Measurements from ENCODE around the gene BTRC. TPM values are rescaled to one million over a fixed set of nuclear protein-coding genes. Genes with fewer than 3 reads are reported as not detected.

The BTRC gene
- total and polyA plus RNA-seq, 10 of the 15 experiments (the other 5 are each of a cell fraction or from before 2014, with no cell fraction given), result 2.2 to 18.6 (median 8.6) TPM

DNA sequence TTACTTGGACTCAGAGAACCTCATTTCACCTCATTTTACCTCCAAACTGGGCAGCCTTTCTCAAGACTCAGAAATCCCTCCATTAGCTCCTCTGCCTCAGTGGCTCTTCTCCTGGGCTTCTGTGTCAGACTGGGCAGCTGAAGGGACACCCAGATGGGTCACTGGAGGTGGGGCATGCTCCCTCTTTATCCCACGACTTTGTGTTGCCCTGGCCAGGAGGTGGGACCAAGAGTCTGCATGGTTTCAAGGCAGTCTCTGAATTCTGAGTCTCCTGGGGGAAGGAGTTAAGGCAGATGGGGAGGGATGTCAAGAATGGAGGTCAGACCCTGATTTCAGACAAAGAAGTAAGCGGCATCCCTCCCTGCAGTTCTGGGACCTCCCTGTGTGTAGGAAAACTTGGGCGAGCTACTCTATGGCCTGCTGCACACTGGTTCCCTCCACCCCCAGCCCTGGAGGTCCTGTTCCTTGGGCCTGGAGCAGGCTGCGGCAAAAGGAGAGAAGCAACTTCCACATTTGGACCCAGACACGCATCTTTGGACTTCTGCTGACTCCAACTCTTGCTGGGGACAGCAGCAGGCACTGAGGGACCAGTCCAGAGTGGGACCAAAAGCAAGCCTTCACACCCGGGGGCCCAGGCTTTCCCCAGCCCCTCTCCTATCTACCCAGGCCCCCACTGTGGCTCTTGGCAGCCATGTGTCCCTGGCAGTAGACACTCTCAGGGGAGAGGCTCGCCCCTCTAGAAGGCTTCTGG lies 223.3 kb downstream of the BTRC start:
- ATAC-seq (no peak), FAIRE-seq (no peak), DNase-seq (ENCODE audit: low read depth, low spot score) (no peak)
- no peak overlapping the region for H3K27ac ChIP-seq (ENCODE audit: control insufficient read depth, insufficient read depth)
- in situ Hi-C loops (cut with MboI) (no loop called here), intact Hi-C loops (cut with micrococcal nuclease; ENCODE audit: unreplicated experiment) (no loop called here)
- BruUV-seq (replicated peaks), result no TSS peak
- H2AFZ ChIP-seq (ENCODE audit: control insufficient read depth, low read depth, low read length), result no peak overlapping the region
- no peaks in the 10 kb centered on the region for H3K27me3 ChIP-seq (replicated peaks in 1 of 2; ENCODE audit: control insufficient read depth in 2 of 2, insufficient read depth in 2 of 2, low read length in 1 of 2)
- H3K4me2 ChIP-seq (ENCODE audit: control insufficient read depth, insufficient read depth), result no peak overlapping the region
- RAD21 ChIA-PET (ENCODE audit: unreplicated experiment), result no interaction called here
- POLR2A ChIA-PET, result no interaction called here
- H3K4me1 ChIP-seq (ENCODE audit: control insufficient read depth, insufficient read depth, low read length), result no peaks in the 10 kb centered on the region
- no peak overlapping the region for H3K9ac ChIP-seq (ENCODE audit: control insufficient read depth, insufficient read depth, low read length)
- no peaks in the 10 kb centered on the region for H3K9me3 ChIP-seq (replicated peaks; ENCODE audit: control insufficient read depth, insufficient read depth, low read length)
- CTCF ChIA-PET, result interaction anchor here (0.6 to 1.1 kb wide), 2 partner anchors 42 to 136 kb away, joined by 3 read pairs; no protein-coding TSS in a partner anchor
- no peaks in the 10 kb centered on the region for H3K79me2 ChIP-seq (ENCODE audit: control insufficient read depth, insufficient read depth, low read length)
- no peaks in the 10 kb centered on the region for H4K20me1 ChIP-seq (ENCODE audit: control insufficient read depth, insufficient read depth)
- peaks cover 0 to 2% of the 10 kb centered on the region in 2 experiments; a peak in 2 of 4 replicates for H3K36me3 ChIP-seq (ENCODE audit: control insufficient read depth in 2 of 2, insufficient read depth in 2 of 2, low read length in 1 of 2)
- SMC1A ChIA-PET (ENCODE audit: uncharacterized antibody, unreplicated experiment), result interaction anchor here (0.6 kb wide), 1 partner anchor 474 kb away, joined by 4 read pairs; no protein-coding TSS in a partner anchor
- H3K4me3 ChIP-seq, result no peak overlapping the region
- 81% methylated on average over 7 of the region's 7 CpGs for WGBS (ENCODE audit: insufficient coverage, insufficient replicate concordance, low lambda C conversion rate, missing lambda C conversion rate)
- TF ChIP-seq RFX5 (IDR thresholded peaks at IDR 0.05; ENCODE audit: low read depth, low read length), result no peak
- no peak for TF ChIP-seq BACH1 (IDR thresholded peaks at IDR 0.05; ENCODE audit: borderline replicate concordance)
- TF ChIP-seq, protein P1, sequence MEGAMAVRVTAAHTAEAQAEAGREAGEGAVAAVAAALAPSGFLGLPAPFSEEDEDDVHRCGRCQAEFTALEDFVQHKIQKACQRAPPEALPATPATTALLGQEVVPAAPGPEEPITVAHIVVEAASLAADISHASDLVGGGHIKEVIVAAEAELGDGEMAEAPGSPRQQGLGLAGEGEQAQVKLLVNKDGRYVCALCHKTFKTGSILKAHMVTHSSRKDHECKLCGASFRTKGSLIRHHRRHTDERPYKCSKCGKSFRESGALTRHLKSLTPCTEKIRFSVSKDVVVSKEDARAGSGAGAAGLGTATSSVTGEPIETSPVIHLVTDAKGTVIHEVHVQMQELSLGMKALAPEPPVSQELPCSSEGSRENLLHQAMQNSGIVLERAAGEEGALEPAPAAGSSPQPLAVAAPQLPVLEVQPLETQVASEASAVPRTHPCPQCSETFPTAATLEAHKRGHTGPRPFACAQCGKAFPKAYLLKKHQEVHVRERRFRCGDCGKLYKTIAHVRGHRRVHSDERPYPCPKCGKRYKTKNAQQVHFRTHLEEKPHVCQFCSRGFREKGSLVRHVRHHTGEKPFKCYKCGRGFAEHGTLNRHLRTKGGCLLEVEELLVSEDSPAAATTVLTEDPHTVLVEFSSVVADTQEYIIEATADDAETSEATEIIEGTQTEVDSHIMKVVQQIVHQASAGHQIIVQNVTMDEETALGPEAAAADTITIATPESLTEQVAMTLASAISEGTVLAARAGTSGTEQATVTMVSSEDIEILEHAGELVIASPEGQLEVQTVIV (IDR thresholded peaks at IDR 0.05; ENCODE audit: borderline replicate concordance, partially characterized antibody), result no peak
- TF ChIP-seq ETV6 (conservative IDR thresholded peaks at IDR 0.05 in 1 of 2, IDR thresholded peaks at IDR 0.05 in 1 of 2; ENCODE audit: borderline replicate concordance in 1 of 2, low read depth in 1 of 2), result no peak
- TF ChIP-seq, protein P2, sequence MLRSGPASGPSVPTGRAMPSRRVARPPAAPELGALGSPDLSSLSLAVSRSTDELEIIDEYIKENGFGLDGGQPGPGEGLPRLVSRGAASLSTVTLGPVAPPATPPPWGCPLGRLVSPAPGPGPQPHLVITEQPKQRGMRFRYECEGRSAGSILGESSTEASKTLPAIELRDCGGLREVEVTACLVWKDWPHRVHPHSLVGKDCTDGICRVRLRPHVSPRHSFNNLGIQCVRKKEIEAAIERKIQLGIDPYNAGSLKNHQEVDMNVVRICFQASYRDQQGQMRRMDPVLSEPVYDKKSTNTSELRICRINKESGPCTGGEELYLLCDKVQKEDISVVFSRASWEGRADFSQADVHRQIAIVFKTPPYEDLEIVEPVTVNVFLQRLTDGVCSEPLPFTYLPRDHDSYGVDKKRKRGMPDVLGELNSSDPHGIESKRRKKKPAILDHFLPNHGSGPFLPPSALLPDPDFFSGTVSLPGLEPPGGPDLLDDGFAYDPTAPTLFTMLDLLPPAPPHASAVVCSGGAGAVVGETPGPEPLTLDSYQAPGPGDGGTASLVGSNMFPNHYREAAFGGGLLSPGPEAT (IDR thresholded peaks at IDR 0.05; ENCODE audit: low read depth), result no peak
- no peak for TF ChIP-seq TAF1 (IDR thresholded peaks at IDR 0.05; ENCODE audit: borderline replicate concordance, low read depth, low read length)
- TF ChIP-seq, protein P3, sequence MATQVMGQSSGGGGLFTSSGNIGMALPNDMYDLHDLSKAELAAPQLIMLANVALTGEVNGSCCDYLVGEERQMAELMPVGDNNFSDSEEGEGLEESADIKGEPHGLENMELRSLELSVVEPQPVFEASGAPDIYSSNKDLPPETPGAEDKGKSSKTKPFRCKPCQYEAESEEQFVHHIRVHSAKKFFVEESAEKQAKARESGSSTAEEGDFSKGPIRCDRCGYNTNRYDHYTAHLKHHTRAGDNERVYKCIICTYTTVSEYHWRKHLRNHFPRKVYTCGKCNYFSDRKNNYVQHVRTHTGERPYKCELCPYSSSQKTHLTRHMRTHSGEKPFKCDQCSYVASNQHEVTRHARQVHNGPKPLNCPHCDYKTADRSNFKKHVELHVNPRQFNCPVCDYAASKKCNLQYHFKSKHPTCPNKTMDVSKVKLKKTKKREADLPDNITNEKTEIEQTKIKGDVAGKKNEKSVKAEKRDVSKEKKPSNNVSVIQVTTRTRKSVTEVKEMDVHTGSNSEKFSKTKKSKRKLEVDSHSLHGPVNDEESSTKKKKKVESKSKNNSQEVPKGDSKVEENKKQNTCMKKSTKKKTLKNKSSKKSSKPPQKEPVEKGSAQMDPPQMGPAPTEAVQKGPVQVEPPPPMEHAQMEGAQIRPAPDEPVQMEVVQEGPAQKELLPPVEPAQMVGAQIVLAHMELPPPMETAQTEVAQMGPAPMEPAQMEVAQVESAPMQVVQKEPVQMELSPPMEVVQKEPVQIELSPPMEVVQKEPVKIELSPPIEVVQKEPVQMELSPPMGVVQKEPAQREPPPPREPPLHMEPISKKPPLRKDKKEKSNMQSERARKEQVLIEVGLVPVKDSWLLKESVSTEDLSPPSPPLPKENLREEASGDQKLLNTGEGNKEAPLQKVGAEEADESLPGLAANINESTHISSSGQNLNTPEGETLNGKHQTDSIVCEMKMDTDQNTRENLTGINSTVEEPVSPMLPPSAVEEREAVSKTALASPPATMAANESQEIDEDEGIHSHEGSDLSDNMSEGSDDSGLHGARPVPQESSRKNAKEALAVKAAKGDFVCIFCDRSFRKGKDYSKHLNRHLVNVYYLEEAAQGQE (IDR thresholded peaks at IDR 0.05; ENCODE audit: low read depth, low read length), result no peak
- no peak for TF ChIP-seq PML (IDR thresholded peaks at IDR 0.05; ENCODE audit: low read length)
- TF ChIP-seq SRF (IDR thresholded peaks at IDR 0.05; ENCODE audit: low read depth in 2 of 2, low read length in 2 of 2), result no peak
- no peak for TF ChIP-seq FOXK2 (IDR thresholded peaks at IDR 0.05)
- TF ChIP-seq CHD2 (IDR thresholded peaks at IDR 0.05; ENCODE audit: borderline replicate concordance, low read depth, low read length), result no peak
- TF ChIP-seq HDGF (IDR thresholded peaks at IDR 0.05), result no peak
- TF ChIP-seq, protein P4, sequence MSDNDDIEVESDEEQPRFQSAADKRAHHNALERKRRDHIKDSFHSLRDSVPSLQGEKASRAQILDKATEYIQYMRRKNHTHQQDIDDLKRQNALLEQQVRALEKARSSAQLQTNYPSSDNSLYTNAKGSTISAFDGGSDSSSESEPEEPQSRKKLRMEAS (IDR thresholded peaks at IDR 0.05; ENCODE audit: low read depth, low read length), result no peak
- TF ChIP-seq FOXM1 (IDR thresholded peaks at IDR 0.05; ENCODE audit: low read depth, low read length), result no peak
- no peak for TF ChIP-seq ESRRA (IDR thresholded peaks at IDR 0.05; ENCODE audit: low read length)
- no peak for TF ChIP-seq MTA2 (IDR thresholded peaks at IDR 0.05; ENCODE audit: low read depth)

All from GM12878 (cell line).